ENCODE results near the gene TIMP1. TPM values are rescaled to one million over a fixed set of nuclear protein-coding genes. Genes with fewer than 3 reads are reported as not detected.

Gene TIMP1
- total and polyA plus RNA-seq, 2 experiments from 2014 or later = 4,277 to 13,908 TPM

DNA sequence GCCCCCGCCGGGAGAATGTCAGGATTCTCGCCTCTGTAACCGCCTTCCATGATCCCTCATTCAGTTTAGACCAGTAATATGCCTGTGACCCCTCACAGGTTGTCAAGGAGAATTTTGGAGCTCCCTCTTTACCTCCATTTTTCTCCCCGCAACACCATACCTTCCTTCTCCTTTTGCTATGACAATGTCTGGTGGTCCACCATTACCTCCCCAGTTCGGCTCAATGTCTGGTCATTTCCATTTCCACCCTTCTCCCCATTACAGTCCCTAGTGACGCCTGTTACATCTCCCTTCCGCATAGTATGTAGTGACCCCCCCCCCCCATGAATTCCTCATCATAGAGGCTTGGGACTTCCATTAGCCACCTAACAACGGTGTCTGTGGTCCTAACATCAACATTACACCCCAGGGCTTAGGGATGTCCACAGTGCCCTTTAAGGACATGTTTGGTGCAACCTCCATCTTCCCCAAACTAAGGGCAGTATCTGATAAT, 20.5 kb upstream of the TIMP1 start:
- peak overlapping the region; percentile 89 for H3K4me3 ChIP-seq
- no peaks in the 10 kb centered on the region for H3K27me3 ChIP-seq (replicated peaks; ENCODE audit: insufficient read depth)
- no peak for TF ChIP-seq EZH2 (IDR thresholded peaks at IDR 0.05; ENCODE audit: insufficient read depth, poor library complexity, severe bottlenecking)
- TF ChIP-seq EZH2phosphoT487 (IDR thresholded peaks at IDR 0.05; ENCODE audit: insufficient read depth, low read depth) = no peak
- in situ Hi-C loops (cut with MboI) = no loop called here
- H3K27ac ChIP-seq = peak overlapping the region; percentile 96
- WGBS, 2 experiments (ENCODE audit: low coverage in 1 of 2, low lambda C conversion rate in 2 of 2, missing lambda C conversion rate in 2 of 2) = 0 to 1% methylated on average over 4 to 9 of the region's 9 CpGs
- no peak for DNase-seq
- peak overlapping the region; percentile 80 for H3K4me2 ChIP-seq (ENCODE audit: unreplicated experiment)
- no peaks in the 10 kb centered on the region for H3K36me3 ChIP-seq (ENCODE audit: low read depth)
- H2AFZ ChIP-seq = no peak overlapping the region
- no peaks in the 10 kb centered on the region for H4K20me1 ChIP-seq (ENCODE audit: insufficient read depth)
- H3F3A ChIP-seq (ENCODE audit: insufficient read depth) = no peaks in the 10 kb centered on the region
- peak overlapping the region; percentile 97 for H3K9ac ChIP-seq
- H3K79me2 ChIP-seq (ENCODE audit: insufficient read depth) = peaks cover 43% of the 10 kb centered on the region
- peaks cover 10% of the 10 kb centered on the region; the same call in 1 of the 2 replicates for H3K4me1 ChIP-seq (ENCODE audit: insufficient read depth)
- H3K9me2 ChIP-seq (ENCODE audit: insufficient read depth) = no peaks in the 10 kb centered on the region
- H3K9me3 ChIP-seq (ENCODE audit: low read depth) = no peaks in the 10 kb centered on the region

DNA sequence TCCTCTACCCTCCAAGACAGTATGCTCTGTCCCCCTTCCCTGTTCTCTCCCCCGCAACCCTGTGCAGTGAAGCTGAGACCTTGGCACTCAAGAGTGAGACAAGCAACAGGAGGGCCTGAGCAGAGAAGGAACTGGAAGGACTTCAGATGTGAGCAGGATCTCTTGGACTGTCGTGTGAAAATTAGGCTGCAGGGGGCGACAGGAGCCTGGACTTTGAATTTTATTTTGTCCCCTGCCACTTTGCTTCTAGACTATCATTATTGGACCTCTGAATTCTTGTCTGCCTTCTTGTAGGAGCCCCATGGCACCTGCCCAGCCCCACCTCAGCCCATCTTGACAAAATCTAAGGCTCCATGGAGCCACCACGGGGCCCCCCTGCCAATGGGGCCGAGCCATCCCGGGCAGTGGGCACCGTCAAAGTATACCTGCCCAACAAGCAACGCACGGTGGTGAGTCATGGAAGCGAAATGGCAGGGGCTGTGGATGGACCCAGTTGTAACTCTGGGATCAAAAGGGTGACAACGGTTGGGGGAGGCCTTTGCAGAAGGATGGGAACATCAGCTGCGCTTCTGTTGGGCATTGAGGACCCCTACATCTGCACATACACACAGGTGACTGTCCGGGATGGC, 19.5 kb upstream of the TIMP1 start:
- Histone ChIP-seq H3K4me2 (ENCODE audit: unreplicated experiment) (no peak overlapping the region), H3K4me1 (ENCODE audit: insufficient read depth) (0 out of 2 replicates have a peak, but pooled peaks cover 8% of the 10 kb centered on the region)
- in situ Hi-C loops (cut with MboI) = no loop called here

GRCh38 chrX:47563801-47564315, 18.4 kb upstream of the TIMP1 start:
- no peak overlapping the region for H3K4me3 ChIP-seq
- no peaks in the 10 kb centered on the region for H3K36me3 ChIP-seq (ENCODE audit: low read depth)
- no peaks in the 10 kb centered on the region for H3K9me3 ChIP-seq (ENCODE audit: low read depth)
- H3K9ac ChIP-seq = no peak overlapping the region
- WGBS, 2 experiments (ENCODE audit: low coverage in 1 of 2, low lambda C conversion rate in 2 of 2, missing lambda C conversion rate in 2 of 2) = 62 to 64% methylated on average over 8 of the region's 8 CpGs
- TF ChIP-seq EZH2phosphoT487 (IDR thresholded peaks at IDR 0.05; ENCODE audit: insufficient read depth, low read depth) = no peak
- no peak overlapping the region for H2AFZ ChIP-seq
- H3F3A ChIP-seq (ENCODE audit: insufficient read depth) = no peaks in the 10 kb centered on the region
- no peak overlapping the region for H3K4me2 ChIP-seq (ENCODE audit: unreplicated experiment)
- peak overlapping the region; percentile 24; the same call in 1 of the 2 replicates for H3K27ac ChIP-seq
- 0 out of 2 replicates have a peak, but pooled peaks cover 8% of the 10 kb centered on the region for H3K4me1 ChIP-seq (ENCODE audit: insufficient read depth)
- H3K9me2 ChIP-seq (ENCODE audit: insufficient read depth) = no peaks in the 10 kb centered on the region
- no peaks in the 10 kb centered on the region for H3K27me3 ChIP-seq (replicated peaks; ENCODE audit: insufficient read depth)
- no peaks in the 10 kb centered on the region for H4K20me1 ChIP-seq (ENCODE audit: insufficient read depth)
- in situ Hi-C loops (cut with MboI) = no loop called here
- peaks cover 43% of the 10 kb centered on the region for H3K79me2 ChIP-seq (ENCODE audit: insufficient read depth)
- peak; percentile 50 for DNase-seq

More for the DNA sequence above, 19.5 kb upstream of the TIMP1 start:
- Histone ChIP-seq H3K27ac (0 out of 2 replicates have a peak overlapping the region, but pooled peaks have one; percentile 18), H3K9me2 (ENCODE audit: insufficient read depth) (no peaks in the 10 kb centered on the region), H2AFZ (no peak overlapping the region), H3K9ac (no peak overlapping the region), H4K20me1 (ENCODE audit: insufficient read depth) (no peaks in the 10 kb centered on the region), H3K27me3 (replicated peaks; ENCODE audit: insufficient read depth) (no peaks in the 10 kb centered on the region), H3K79me2 (ENCODE audit: insufficient read depth) (peaks cover 43% of the 10 kb centered on the region), H3K9me3 (ENCODE audit: low read depth) (no peaks in the 10 kb centered on the region), H3F3A (ENCODE audit: insufficient read depth) (no peaks in the 10 kb centered on the region), H3K4me3 (no peak overlapping the region), H3K36me3 (ENCODE audit: low read depth) (no peaks in the 10 kb centered on the region)
- no peak for TF ChIP-seq EZH2phosphoT487 (IDR thresholded peaks at IDR 0.05; ENCODE audit: insufficient read depth, low read depth)
- no peak for TF ChIP-seq EZH2 (IDR thresholded peaks at IDR 0.05; ENCODE audit: insufficient read depth, poor library complexity, severe bottlenecking)
- 58 to 67% methylated on average over 9 to 11 of the region's 13 CpGs for WGBS, 2 experiments (ENCODE audit: low coverage in 1 of 2, low lambda C conversion rate in 2 of 2, missing lambda C conversion rate in 2 of 2)
- DNase-seq = peak; percentile 48

DNA sequence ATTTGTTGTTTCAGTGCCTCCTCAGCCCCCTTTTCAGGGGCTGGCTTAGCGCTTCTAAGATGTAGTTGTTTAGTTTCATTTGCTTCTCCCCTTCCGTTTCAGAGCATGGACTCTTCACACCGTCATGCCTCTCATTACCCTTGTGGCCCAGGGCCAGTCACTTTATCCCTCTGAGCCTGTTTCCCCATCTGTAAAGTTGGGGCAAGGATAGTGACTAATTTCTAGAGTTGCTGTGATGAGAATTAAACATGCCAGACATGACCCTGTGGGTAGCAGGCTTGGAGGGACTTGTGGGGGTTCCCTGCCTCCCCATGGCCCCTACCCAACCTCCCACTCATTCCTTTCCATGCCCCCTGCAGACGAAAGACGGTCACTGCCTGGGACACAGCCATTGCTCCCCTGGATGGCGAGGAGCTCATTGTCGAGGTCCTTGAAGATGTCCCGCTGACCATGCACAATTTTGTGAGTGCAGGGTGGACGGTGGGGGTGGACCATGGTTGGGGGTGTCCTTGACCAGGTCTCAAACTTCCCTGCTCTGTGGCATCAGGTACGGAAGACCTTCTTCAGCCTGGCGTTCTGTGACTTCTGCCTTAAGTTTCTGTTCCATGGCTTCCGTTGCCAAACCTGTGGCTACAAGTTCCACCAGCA, 17.7 kb upstream of the TIMP1 start:
- no peaks in the 10 kb centered on the region for H3K36me3 ChIP-seq (ENCODE audit: low read depth)
- H3K4me1 ChIP-seq (ENCODE audit: insufficient read depth) = 0 out of 2 replicates have a peak, but pooled peaks cover 8% of the 10 kb centered on the region
- H3F3A ChIP-seq (ENCODE audit: insufficient read depth) = no peaks in the 10 kb centered on the region
- peaks cover 39% of the 10 kb centered on the region for H3K79me2 ChIP-seq (ENCODE audit: insufficient read depth)
- H4K20me1 ChIP-seq (ENCODE audit: insufficient read depth) = no peaks in the 10 kb centered on the region
- 67 to 71% methylated on average over 12 of the region's 12 CpGs for WGBS, 2 experiments (ENCODE audit: low coverage in 1 of 2, low lambda C conversion rate in 2 of 2, missing lambda C conversion rate in 2 of 2)
- no peaks in the 10 kb centered on the region for H3K9me2 ChIP-seq (ENCODE audit: insufficient read depth)
- no peak overlapping the region for H3K4me3 ChIP-seq
- peak overlapping the region; percentile 24; the same call in 1 of the 2 replicates for H3K27ac ChIP-seq
- no peaks in the 10 kb centered on the region for H3K27me3 ChIP-seq (replicated peaks; ENCODE audit: insufficient read depth)
- no peaks in the 10 kb centered on the region for H3K9me3 ChIP-seq (ENCODE audit: low read depth)
- DNase-seq = no peak
- H3K9ac ChIP-seq = no peak overlapping the region
- H3K4me2 ChIP-seq (ENCODE audit: unreplicated experiment) = no peak overlapping the region
- no peak overlapping the region for H2AFZ ChIP-seq
- TF ChIP-seq EZH2phosphoT487 (IDR thresholded peaks at IDR 0.05; ENCODE audit: insufficient read depth, low read depth) = no peak
- no peak for TF ChIP-seq EZH2 (IDR thresholded peaks at IDR 0.05; ENCODE audit: insufficient read depth, poor library complexity, severe bottlenecking)
- in situ Hi-C loops (cut with MboI) = no loop called here

Data from GM23248 (cell line).